HL-60 (cell line): Measurements from ENCODE around the gene GPATCH1.

Source experiments
- CTCF ChIP-seq: IDR thresholded peaks from one replicate; pipeline ENCODE4 v1.5.1; 2011; ENCODE audit warnings: low read length, control low read depth, inconsistent platforms; ENCODE audit not compliant: insufficient read depth
- GABPA ChIP-seq: IDR thresholded peaks from 2 replicates; pipeline ENCODE4 v1.6.1; 2012; ENCODE audit warnings: low read depth
- POLR2AphosphoS5 ChIP-seq: IDR thresholded peaks from 2 replicates; pipeline ENCODE4 v1.6.1; 2012; ENCODE audit warnings: low read depth
- REST ChIP-seq: IDR thresholded peaks from 2 replicates; pipeline ENCODE4 v1.6.1; 2012; ENCODE audit warnings: low read depth; ENCODE audit not compliant: insufficient replicate concordance
- SPI1 ChIP-seq: IDR thresholded peaks from 2 replicates; pipeline ENCODE4 v1.6.1; 2012; ENCODE audit warnings: low read depth, mild to moderate bottlenecking, borderline replicate concordance

- TF ChIP-seq REST (no peak), CTCF (no peak), GABPA (no peak), SPI1 (no peak), POLR2AphosphoS5 (peak; percentile 48)
Observed at GRCh38 chr19:33161201-33161600, 80.2 kb downstream of the GPATCH1 start.
